Prostate gland (tissue), 1 donor: ENCODE data around the gene TENT5C.

ENCODE experiments used
- POLR2A ChIP-seq: fragments of 450-650 bp; IDR thresholded peaks from one replicate; pipeline ENCODE4 v1.6.1; 2016; ENCODE audit warnings: antibody characterized with exemption, mild to moderate bottlenecking
- POLR2AphosphoS5 ChIP-seq: sonication (generic); formaldehyde crosslinking; IDR thresholded peaks from one replicate; pipeline ENCODE4 v1.6.1; 2017; ENCODE audit warnings: antibody characterized with exemption

DNA sequence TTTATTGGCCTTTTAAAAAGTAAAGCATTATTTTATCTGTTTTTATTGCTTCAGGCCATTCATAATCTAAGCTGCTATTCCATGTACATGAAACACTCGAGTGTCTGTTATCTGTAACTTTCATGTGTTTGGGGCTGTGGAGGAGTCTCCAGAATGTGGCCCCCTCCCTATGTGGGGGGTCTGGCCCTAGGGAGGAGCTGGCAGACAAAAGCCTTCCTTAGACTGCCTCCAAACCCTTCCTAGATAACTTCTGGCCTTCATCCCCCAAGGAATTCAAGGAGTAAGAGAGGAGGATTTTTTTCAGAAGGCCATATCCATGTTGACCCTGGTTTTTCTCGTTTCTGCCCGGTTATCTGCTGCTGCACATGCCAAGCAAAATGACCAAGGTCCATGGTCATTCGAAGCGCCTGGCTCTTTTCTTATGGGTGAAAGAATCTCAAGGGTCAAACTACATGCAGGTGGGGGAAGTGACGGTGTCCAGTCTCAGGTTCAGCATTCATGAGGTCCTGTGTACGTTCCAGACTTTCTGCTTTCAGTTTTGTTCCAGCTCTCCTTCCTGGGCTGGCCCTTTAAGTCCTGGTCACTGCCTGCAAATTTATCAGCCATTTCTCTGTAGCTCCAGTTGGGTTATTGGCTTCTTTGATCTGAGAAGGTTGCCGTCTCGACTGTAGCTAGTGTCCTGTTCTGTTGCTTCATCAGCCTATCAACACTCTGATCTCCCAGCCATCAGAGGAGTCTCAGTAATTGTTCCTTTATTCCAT lies 8.3 kb downstream of the TENT5C start:
- TF ChIP-seq POLR2AphosphoS5 (no peak), POLR2A (no peak)
